ENCODE data around the gene KANK2.

DNA sequence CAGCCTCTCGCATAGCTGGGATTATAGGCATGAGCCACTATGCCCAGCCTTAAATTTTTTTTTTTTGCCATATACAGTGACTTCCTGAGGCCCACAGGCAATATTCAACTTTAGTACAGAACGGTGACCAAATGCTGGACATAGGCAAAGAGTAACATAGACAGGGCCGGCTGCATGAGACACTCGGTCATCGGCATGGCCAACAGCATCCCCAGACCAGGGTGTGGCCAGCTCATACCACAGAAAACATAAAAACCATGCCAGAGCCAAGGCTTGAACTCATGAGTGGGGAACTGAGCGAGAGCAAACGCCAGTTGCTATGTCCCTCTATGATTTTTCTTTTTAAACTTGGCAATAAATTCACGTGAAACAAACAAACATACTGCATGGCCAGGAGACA is 17.0 kb downstream of the KANK2 start:
- TF ChIP-seq, protein P1, sequence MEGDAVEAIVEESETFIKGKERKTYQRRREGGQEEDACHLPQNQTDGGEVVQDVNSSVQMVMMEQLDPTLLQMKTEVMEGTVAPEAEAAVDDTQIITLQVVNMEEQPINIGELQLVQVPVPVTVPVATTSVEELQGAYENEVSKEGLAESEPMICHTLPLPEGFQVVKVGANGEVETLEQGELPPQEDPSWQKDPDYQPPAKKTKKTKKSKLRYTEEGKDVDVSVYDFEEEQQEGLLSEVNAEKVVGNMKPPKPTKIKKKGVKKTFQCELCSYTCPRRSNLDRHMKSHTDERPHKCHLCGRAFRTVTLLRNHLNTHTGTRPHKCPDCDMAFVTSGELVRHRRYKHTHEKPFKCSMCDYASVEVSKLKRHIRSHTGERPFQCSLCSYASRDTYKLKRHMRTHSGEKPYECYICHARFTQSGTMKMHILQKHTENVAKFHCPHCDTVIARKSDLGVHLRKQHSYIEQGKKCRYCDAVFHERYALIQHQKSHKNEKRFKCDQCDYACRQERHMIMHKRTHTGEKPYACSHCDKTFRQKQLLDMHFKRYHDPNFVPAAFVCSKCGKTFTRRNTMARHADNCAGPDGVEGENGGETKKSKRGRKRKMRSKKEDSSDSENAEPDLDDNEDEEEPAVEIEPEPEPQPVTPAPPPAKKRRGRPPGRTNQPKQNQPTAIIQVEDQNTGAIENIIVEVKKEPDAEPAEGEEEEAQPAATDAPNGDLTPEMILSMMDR (IDR thresholded peaks at IDR 0.05; ENCODE audit: low read depth, low read length): no peak
- no peak for TF ChIP-seq MAX (IDR thresholded peaks at IDR 0.05; ENCODE audit: low read depth, low read length)

Measured in NB4 (cell line).